Activated naive CD4-positive, alpha-beta T cell treated with anti-CD3 and anti-CD28 coated beads for 36 hours (primary cell): Measurements from ENCODE around the gene SRC. TPM values are rescaled to one million over a fixed set of nuclear protein-coding genes. Genes with fewer than 3 reads are reported as not detected.

ENCODE experiments used
- CTCF ChIA-PET: fragments of 350-600 bp; sonication (Branson Sonifier 250); formaldehyde crosslinking; loops from one replicate; lab custom pipeline; 2021; ENCODE audit warnings: antibody characterized with exemption; lab: Charles Lee
- DNase-seq: peaks from one replicate; pipeline ENCODE4 v3.0.0-alpha.2; 2020
- H3K27ac Mint-ChIP-seq: one replicate; pipeline ENCODE4 v1.8.0; 2021; ENCODE audit warnings: mild to moderate bottlenecking, mixed read lengths
- H3K27me3 Mint-ChIP-seq: one replicate; pipeline ENCODE4 v1.8.0; 2021; ENCODE audit warnings: low read depth, mixed read lengths
- H3K36me3 Mint-ChIP-seq: one replicate; pipeline ENCODE4 v1.8.0; 2021; ENCODE audit warnings: low read depth, mixed read lengths
- H3K4me1 Mint-ChIP-seq: one replicate; pipeline ENCODE4 v1.8.0; 2021; ENCODE audit warnings: low read depth, mixed read lengths
- H3K4me3 Mint-ChIP-seq: one replicate; pipeline ENCODE4 v1.8.0; 2021; ENCODE audit warnings: mild to moderate bottlenecking, moderate library complexity, mixed read lengths
- H3K9me3 Mint-ChIP-seq: one replicate; pipeline ENCODE4 v1.8.0; 2021; ENCODE audit warnings: mixed read lengths
- intact Hi-C: fragments of 100-400 bp; cut with micrococcal nuclease; formaldehyde crosslinking; loops from one replicate; pipeline ENCODE4 v1.15.1; 2023
- total RNA-seq, 2 experiments: library from RNA; stranded (reverse); gene quantifications; one replicate each; pipeline ENCODE4 v1.2.3, GENCODE V29; 2021

The SRC gene
- total RNA-seq, 2 experiments from 2014 or later, result 2.0 to 2.8 TPM

DNA sequence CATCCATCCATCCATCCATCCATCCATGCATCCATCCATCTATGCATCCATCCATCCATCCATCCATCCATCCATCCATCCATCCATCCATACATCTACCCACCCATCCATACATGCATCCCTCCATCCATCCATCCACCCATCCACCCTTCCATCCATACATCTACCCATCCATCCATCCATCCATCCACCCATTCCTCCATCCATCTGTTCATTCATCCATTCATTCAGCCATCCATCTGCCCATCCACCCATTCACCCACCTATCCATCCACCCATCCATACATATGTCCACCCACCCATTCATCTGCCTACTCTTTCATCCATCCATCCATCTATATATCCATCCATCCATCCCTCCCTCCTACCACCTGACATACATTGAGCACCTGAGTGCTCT, 104.4 kb downstream of the SRC start:
- DNase-seq, result no peak
- H3K4me1 Mint-ChIP-seq, result no peaks in the 10 kb centered on the region
- H3K27ac Mint-ChIP-seq, result no peak overlapping the region
- H3K27me3 Mint-ChIP-seq, result no peaks in the 10 kb centered on the region
- intact Hi-C loops, result no loop called here
- H3K9me3 Mint-ChIP-seq, result peaks cover 14% of the 10 kb centered on the region
- CTCF ChIA-PET, result no interaction called here
- H3K4me3 Mint-ChIP-seq, result no peak overlapping the region
- no peaks in the 10 kb centered on the region for H3K36me3 Mint-ChIP-seq

DNA sequence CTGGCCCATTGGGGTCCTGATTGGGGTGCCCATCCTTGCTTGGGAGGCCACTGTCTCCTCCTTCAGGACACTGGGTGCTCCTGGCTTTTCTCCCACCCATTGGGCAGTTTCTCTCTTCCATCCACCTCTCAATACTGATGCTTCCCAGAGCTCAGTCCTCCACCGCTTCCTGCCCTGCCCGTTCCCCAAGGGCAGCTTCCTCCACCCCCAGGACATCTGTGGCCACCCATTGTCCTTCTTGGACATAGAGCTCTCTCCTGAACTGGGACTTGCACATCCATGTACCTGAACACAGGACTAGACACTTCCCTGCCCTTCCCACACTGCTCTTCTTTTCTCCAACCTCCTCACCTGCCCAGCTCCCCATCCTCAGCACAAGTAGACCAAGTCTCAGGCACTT, 105.7 kb downstream of the SRC start:
- Mint-ChIP-seq H3K9me3 (peaks cover 19% of the 10 kb centered on the region), H3K27ac (no peak overlapping the region), H3K27me3 (no peaks in the 10 kb centered on the region), H3K36me3 (no peaks in the 10 kb centered on the region), H3K4me1 (no peaks in the 10 kb centered on the region), H3K4me3 (no peak overlapping the region)
- DNase-seq, result no peak
- CTCF ChIA-PET, result no interaction called here
- intact Hi-C loops, result no loop called here

DNA sequence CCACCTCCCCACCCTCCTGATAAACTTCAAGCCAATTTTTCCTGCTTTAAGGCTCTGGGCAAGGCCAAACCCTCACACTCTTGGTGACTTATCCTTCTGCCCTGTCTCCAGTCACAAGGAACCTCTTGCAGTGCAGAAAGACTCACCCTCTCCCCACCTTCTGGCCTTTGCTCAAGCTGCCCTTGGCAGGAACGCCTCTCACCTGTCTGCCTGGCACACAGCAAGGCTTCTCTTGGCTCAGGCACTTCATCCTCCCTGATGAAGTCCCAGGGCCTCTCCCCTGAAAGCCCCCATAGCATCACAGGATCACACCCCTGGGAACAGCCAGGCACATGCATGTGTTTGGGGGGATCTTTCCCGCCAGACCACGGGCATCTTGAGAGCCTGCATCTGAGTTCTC, 106.3 kb downstream of the SRC start:
- CTCF ChIA-PET, result no interaction called here
- no peak overlapping the region for H3K27ac Mint-ChIP-seq
- H3K36me3 Mint-ChIP-seq, result no peaks in the 10 kb centered on the region
- intact Hi-C loops, result no loop called here
- H3K4me1 Mint-ChIP-seq, result no peaks in the 10 kb centered on the region
- H3K27me3 Mint-ChIP-seq, result no peaks in the 10 kb centered on the region
- no peak for DNase-seq
- H3K4me3 Mint-ChIP-seq, result no peak overlapping the region
- peaks cover 24% of the 10 kb centered on the region for H3K9me3 Mint-ChIP-seq

DNA sequence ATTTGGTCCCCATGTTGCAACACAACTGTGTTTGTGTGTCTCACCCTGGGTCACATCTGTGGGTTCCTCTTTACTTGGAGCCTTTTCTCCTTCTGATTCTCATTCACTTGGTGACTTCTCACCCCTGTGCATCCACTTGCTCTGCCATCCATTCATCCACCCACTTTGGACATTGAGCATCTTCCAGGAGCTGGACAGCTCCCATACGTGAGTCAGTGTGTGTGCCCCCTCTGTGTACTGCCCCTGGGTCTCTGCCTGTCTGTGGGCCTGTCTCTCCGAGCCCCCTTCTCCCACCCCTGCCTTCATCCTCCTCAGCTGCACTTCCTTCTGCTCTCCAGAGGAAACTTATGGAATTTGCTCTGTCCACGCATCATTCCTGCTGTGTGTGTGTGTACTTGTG, 107.3 kb downstream of the SRC start:
- CTCF ChIA-PET, result no interaction called here
- H3K27me3 Mint-ChIP-seq, result no peaks in the 10 kb centered on the region
- intact Hi-C loops, result no loop called here
- H3K4me1 Mint-ChIP-seq, result no peaks in the 10 kb centered on the region
- H3K4me3 Mint-ChIP-seq, result no peak overlapping the region
- no peak overlapping the region for H3K27ac Mint-ChIP-seq
- peaks cover 24% of the 10 kb centered on the region for H3K9me3 Mint-ChIP-seq
- no peak for DNase-seq
- H3K36me3 Mint-ChIP-seq, result no peaks in the 10 kb centered on the region

DNA sequence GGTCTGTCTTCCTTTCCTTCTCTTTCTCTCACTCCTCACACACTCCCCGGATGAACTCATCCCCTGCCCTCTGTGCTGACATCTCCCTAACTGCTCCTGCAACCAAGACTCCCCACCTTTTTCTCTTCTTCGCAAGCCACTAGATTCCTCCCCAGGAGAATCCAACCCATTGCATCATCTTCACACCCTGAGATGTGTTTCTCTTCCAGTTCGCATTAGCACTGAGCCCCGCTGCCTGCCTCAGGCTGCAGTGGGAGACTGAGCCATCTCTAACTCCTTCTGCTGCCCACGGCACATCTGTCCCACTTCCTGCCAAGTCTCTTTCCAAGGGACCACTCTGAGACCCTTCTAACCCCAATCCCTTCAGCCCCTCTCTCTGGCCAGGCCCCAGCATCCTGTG, 107.9 kb downstream of the SRC start:
- intact Hi-C loops, result no loop called here
- DNase-seq, result no peak
- Mint-ChIP-seq H3K4me3 (no peak overlapping the region), H3K27me3 (no peaks in the 10 kb centered on the region), H3K9me3 (peaks cover 24% of the 10 kb centered on the region), H3K36me3 (no peaks in the 10 kb centered on the region), H3K27ac (no peak overlapping the region), H3K4me1 (no peaks in the 10 kb centered on the region)
- CTCF ChIA-PET, result no interaction called here

DNA sequence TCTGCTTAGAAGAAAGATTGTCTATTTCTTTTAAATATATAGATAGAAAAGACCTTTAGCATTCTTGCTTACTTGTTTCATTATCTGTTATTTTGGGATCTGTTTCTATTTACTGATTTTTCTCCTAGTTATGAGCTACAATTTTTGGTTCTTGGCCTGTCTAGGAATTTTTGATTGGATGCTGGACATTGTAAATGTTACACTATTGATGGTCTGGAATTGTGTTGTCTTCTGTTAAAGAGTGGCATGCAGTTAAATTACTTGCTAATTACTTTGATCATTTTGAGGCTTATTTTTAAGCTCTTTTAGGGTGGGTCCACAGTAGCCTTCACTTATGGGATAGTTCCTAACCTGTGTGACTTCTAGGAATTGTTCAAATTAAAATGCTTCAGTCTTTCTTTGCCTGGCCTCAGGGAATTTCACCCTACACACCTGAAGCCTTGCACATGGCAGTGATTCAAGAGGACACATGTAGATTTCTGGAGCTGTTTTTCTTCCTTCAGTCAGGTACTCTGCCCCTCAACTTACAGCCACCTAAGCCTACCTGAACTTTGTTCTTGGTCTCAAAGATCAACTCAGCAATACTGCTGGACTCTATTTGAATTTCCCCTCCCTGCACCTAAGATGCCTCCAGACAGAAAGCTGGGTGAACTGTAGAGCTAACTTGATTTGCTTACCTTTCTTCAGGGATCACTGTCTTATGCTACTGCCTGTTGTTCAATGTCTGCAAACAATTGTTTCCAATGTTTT, 108.9 kb downstream of the SRC start:
- Mint-ChIP-seq H3K27ac (no peak overlapping the region), H3K9me3 (peaks cover 24% of the 10 kb centered on the region), H3K4me1 (no peaks in the 10 kb centered on the region), H3K4me3 (no peak overlapping the region), H3K27me3 (no peaks in the 10 kb centered on the region), H3K36me3 (no peaks in the 10 kb centered on the region)
- no peak for DNase-seq
- CTCF ChIA-PET, result no interaction called here
- intact Hi-C loops, result no loop called here

Other genes starting within 250 kb of the SRC start
- 100 to 1,000 TPM; 102 to 104 TPM for gene RPN2, start 166.8 kb upstream of the SRC start, total RNA-seq
- gene MROH8, start 166.6 kb upstream of the SRC start, total RNA-seq, result under 1 TPM; 0.54 to 0.91 TPM
- gene GHRH, start 84.3 kb upstream of the SRC start, total RNA-seq, result not detected
- gene MANBAL, start 56.5 kb upstream of the SRC start, total RNA-seq, result 10 to 100 TPM in 1 of 2 experiments, 1 to 10 TPM in 1; 9.4 to 10.4 TPM
- under 1 TPM; 0.50 to 0.91 TPM for gene NNAT, start 175.1 kb downstream of the SRC start, total RNA-seq
- gene BLCAP, start 181.7 kb downstream of the SRC start, total RNA-seq, result 10 to 100 TPM; 14.2 to 16.2 TPM